Measurements from ENCODE around the gene DCLK1.

DCLK1 gene

DNA sequence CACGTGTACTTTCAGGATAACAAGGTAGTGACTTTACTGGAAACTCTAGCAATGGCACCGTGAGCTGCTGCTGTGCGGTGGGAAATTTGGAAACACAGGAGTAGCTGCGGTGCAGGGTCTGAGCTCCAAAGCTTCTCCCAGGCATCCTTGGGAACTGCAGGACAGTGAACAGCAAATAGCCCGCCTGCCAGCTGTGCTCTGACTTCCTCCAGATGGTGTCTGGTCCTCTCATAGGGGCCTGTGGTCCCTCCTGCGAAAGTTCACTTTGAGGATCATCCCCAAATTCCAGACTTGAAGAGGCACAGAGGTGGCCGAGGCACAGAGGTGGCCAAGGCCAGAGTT lies 367.4 kb downstream of the DCLK1 start:
- no peak for DNase-seq

- no peak for DNase-seq
Measured at GRCh38 chr13:35763060-35763781, 368.0 kb downstream of the DCLK1 start.

DNA sequence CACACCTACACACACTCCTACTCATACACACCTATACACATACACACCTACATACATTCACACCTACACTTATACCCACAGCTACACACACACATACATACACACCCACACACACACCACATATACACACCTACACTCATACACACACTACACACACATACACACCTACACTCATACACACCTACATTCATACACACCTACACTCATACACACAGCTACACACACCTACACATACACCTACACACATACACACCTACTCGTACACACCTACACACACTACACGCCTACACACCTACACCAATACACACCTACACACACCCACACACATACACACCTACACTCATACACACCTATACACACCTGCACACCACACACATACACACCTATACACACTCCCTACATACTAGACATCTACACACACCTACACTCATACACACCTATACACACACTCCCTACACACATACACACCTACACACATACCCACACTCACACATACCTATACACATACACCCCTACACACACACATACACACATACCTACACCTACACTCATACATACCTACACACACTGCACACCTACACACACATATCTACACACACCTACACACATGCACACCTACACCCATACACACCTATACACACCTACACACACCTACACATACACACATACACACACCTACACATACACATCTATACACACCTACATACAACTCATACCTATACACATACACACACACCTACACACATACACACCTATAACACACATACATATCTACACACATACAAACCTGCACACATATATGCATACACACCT lies 369.5 kb downstream of the DCLK1 start:
- no peak for DNase-seq

- no peak for DNase-seq
Measured at GRCh38 chr13:35760735-35761281, 370.4 kb downstream of the DCLK1 start.

GRCh38 chr13:35747594-35747993 lies 383.6 kb downstream of the DCLK1 start:
- DNase-seq: no peak

DNA sequence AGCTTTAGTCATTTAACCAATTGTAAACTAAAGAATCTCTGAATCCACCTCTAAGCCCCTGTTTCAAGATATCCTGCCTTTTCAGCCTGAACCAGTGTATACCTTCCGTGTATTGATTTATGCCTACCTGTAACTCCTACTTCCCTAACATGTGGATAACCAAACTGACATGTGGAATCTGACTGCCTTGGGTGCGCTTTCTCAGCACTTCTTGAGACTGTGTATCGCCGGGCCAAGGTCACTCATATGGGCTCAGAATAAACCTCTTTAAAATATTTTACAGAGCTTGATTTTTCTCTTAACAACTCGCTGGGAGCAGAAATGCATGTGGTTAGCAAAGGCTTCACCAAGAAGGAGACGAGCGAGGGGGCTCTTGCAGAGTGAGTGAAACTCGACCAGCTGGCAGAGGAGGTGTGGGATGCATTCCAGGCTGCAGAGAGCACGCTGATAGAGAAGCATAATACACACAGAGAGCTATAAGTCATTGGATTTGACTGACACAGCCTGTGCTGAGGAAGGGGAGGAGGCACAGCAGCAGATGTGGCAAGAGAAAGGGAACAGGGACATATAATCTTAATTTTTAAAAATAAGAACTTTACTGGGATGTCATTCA lies 386.5 kb downstream of the DCLK1 start:
- no peak for DNase-seq

- DNase-seq: no peak
Measured at GRCh38 chr13:35744144-35744543, 387.0 kb downstream of the DCLK1 start.

DNA sequence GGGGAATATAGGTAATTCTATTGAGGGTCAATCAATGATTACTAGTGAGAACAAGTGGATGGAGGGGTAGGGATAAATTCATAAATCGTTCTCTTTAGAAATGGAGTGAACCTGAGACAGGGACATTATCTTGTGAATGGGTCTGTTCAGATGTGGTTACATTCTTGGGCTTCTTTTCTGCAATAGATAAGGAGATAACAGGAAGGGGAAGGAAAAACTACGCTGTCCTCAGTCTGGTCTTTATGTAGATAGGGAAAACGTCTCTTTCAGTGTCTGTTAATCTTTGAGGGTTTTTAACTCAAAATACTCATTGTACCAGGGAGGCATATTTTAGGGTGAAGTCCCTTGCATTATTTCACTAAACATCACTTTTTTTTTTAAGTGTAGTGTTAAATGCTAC lies 388.0 kb downstream of the DCLK1 start:
- no peak for DNase-seq

DNA sequence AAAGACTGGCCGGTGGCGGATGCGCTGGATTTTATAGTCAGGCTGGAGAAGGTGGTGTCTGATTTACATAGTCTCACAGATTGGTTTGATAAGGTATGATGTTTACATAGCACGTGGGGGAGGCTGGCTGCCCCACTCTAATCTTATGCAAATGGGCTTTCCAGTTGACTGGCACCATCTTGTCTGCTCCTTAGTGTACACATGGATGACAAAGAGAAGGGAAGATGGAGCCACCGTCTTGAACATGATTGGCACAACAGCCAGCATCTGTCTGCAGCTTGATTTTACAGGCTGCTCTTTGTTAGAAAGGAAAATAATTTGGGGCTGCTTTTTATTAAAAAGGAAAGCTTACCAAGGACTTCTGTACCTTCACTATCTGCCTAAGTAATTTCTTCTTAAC lies 389.5 kb downstream of the DCLK1 start:
- DNase-seq: no peak

GRCh38 chr13:35736876-35737275 lies 394.3 kb downstream of the DCLK1 start:
- DNase-seq: no peak

- no peak for DNase-seq
Measured at GRCh38 chr13:35733827-35734226, 397.4 kb downstream of the DCLK1 start.

DNA sequence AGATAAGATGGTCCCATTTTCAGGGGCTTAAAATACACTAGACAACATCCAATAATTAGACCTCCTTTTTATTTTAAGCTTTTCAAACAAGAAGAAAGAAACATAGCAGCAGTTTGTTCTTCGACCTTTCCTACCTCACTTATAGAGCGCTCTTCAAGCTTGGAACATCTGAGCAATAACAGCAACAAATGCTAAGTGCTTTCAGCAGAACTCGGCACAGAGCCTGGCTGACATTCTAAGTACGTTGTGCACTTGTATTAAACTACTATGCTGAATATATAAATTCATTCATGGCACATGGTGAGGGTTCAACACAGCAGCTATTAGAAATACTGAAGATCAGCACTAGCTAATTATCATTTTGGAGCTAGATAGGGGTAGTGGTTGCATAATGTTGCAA lies 398.6 kb downstream of the DCLK1 start:
- no peak for DNase-seq

- DNase-seq: no peak
Measured at GRCh38 chr13:35731471-35731870, 399.7 kb downstream of the DCLK1 start.

- DNase-seq: no peak
Measured at GRCh38 chr13:35729926-35730627, 401.1 kb downstream of the DCLK1 start.

DNA sequence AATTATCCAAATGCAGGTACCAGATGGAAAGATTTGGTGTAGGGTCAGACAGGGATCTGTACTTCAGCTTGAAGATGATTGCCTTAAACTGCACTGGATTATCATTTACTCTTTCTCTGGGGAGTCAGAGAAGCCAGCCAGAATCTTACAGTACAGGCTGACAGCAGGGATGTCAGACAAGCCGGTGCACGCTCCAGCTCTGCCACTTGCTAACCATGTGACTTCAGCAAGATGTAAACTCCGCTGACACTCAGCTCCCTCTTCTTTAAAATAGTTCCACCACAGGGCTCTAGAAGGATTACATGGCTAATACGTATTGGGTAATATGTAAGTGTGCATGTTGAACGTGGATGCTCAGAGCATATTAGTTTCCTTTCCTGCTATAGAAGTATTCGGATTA lies 403.3 kb downstream of the DCLK1 start:
- DNase-seq: no peak

DNA sequence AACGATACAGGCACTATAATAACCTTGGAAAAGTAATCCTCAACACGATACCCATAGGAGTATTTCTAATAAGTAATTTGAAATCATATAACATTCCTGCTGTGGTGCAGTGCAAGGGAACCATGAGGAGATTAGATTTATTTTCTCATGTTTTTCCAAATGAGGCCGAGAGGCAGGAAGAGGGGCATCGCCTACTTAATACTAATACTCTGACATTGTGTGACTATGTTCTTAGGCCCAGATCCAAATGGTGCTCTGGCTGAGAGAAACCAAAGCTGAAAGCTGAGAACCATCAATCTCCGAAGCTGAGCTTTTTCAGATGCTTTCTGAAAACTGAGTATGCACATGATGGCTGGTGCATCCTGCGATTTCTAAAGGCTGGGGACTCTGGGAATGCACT lies 406.7 kb downstream of the DCLK1 start:
- DNase-seq: no peak

DNA sequence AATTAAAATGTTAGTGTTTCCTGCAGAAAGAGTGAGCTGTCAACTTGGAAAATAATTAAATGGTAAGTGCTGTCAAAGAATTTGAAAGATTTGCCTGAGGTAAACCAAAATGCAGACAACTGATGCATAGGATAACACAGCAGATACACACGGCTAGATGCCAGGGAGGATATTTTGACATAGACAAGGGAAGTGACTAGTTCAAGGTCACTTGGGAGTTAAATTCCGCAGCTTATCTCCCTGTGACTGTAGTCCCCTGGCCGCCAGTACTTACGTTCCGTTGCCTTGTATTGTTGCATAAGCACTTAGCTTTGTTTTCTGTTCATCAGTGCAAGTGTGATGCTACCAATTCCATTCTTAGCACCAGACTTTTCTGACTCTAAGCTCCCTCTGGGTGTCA lies 407.4 kb downstream of the DCLK1 start:
- DNase-seq: no peak

DNA sequence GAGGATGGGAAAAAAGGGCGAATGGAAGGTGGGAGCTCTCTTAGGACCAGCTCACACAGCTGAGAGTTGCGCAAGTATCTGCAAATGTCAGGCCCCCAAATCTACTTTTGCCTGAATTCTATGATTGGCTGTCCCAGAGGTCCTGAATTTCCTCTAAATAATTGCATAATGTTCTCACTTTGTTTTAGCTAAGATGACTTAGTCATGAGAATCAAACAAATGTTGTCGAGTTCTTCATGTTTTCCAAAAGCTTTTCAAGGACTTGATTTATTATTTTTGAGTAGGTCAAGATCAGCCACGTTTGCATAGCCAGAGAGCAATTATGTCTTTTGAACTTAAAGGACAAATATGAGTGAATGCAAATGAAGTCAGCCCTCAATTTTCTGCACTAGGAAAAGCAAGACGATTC lies 408.1 kb downstream of the DCLK1 start:
- DNase-seq: no peak

DNA sequence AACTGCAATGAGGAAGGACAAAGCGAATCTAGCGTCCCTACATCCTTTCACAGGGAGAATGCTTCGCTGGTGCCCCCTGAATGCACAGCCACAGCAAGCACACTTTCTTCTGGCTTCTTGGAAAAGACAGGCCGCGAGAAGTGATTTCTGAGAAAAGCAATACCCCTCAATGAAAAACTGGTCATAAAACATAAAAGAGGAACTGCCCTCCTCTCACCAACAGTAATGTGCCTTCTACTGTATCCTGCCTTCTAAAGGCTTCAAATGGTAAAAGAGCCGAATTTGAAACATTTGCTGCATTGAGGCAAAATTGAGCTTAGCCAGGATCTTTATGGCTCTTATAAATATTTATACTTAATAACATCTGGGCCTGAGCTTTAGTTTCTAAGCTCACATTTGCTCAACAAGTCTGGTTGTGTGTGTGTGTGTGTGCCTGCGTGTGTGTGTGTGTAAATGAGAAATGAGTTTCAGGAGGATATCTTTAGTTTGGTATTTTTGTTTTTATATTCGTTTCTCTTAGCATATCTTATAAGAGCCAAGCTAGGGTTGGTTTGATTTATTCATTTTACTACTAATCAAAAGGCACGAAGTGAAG lies 408.6 kb downstream of the DCLK1 start:
- no peak for DNase-seq

DNA sequence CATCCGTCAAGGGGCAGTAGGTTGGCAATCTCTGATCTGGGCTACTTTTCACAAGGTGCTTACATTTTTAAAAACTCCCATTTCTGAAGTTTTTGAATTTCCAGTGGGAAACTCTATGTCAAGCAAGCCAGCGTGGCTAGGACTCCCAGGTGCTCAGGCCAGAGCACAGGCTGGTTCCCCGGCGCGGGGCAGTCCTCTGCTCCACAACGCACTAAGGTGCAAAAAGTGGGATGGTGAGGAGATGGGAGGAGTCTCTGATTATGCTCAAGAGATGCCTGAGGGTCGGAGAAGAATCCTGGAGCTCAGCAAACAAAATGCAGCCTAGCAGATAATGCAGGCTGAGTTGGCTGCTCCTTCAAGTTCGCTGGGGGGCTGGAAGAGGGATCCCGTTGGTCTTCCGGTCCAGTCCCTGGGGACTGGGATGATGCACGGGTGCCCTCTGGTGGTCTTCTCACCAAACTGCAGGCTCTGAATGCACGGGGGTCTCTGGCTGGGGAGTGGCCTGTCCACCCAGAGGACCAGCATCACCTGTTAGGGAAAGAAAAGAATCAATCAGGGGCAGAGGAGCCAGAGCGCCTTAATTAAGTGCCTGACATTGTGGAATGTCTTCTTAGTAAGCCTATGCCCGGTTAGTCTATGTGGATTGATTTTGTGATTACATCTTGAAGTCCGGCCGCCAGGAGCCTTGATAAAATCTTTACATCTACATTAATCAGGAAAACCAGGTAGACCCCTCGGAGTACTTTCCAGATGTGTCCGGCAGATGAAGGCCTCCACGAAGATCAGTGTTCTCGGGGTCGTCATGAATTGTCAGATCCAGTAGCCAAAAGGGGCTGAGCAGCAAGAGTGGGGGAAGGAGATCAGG lies 410.3 kb downstream of the DCLK1 start:
- DNase-seq: peak in 43 of 51 donors; percentile 4 to 65 (median 28)

All from hypothalamus (tissue), 51 donors.